Loucy (cell line): ENCODE data around the gene BICD2.
A peak's percentile ranks its signal among the peaks of the same experiment; 100 is the strongest.
"Not testable (repeated sequence)": the region's sequence is repeated elsewhere in the genome, so short reads cannot be mapped to it uniquely, and the experiment has no call there.

Experiments
- H2AFZ ChIP-seq: fragments of 200-600 bp; sonication (generic); 2 replicates; pipeline ENCODE4 v1.6.0; 2016; ENCODE audit warnings: antibody characterized with exemption, mild to moderate bottlenecking, low read length, moderate library complexity
- H3F3A ChIP-seq: fragments of 200-600 bp; 2 replicates; pipeline ENCODE4 v1.6.0; 2016; ENCODE audit warnings: antibody characterized with exemption, low read depth, mild to moderate bottlenecking
- H3K27me3 ChIP-seq: fragments of 200-600 bp; sonication (generic); 2 replicates; pipeline ENCODE4 v1.6.1; 2014; ENCODE audit warnings: low read length, mild to moderate bottlenecking; ENCODE audit not compliant: insufficient read depth, poor library complexity, severe bottlenecking
- H3K36me3 ChIP-seq: fragments of 200-600 bp; sonication (generic); 2 replicates; pipeline ENCODE4 v1.6.1; 2016; ENCODE audit warnings: low read length; ENCODE audit not compliant: insufficient read depth
- H3K4me1 ChIP-seq: fragments of 200-600 bp; sonication (generic); 2 replicates; pipeline ENCODE4 v1.5.1; 2014; ENCODE audit warnings: low read length, mild to moderate bottlenecking; ENCODE audit not compliant: insufficient read depth, poor library complexity, severe bottlenecking
- H3K4me2 ChIP-seq: fragments of 200-600 bp; sonication (generic); 2 replicates; pipeline ENCODE4 v1.6.0; 2014; ENCODE audit warnings: antibody characterized with exemption, low read length, low read depth, mild to moderate bottlenecking; ENCODE audit not compliant: poor library complexity, severe bottlenecking
- H3K4me3 ChIP-seq: fragments of 200-600 bp; sonication (generic); 2 replicates; pipeline ENCODE4 v1.5.1; 2014; ENCODE audit warnings: low read length, mild to moderate bottlenecking, mixed read lengths; ENCODE audit not compliant: poor library complexity, severe bottlenecking
- H3K79me2 ChIP-seq: fragments of 200-600 bp; sonication (generic); 2 replicates; pipeline ENCODE4 v1.6.1; 2014; ENCODE audit warnings: low read length; ENCODE audit not compliant: insufficient read depth
- H3K9ac ChIP-seq: fragments of 200-600 bp; sonication (generic); 2 replicates; pipeline ENCODE4 v1.6.0; 2014; ENCODE audit warnings: mild to moderate bottlenecking, low read depth, low read length, moderate library complexity; ENCODE audit not compliant: poor library complexity, severe bottlenecking
- H3K9me2 ChIP-seq: fragments of 200-600 bp; sonication (generic); replicated peaks from 2 replicates; pipeline ENCODE4 v1.6.1; 2016; ENCODE audit warnings: low read depth, low read length, mixed read lengths
- H3K9me3 ChIP-seq: fragments of 200-600 bp; sonication (generic); 2 replicates; pipeline ENCODE4 v1.6.1; 2014; ENCODE audit warnings: mild to moderate bottlenecking, antibody characterized with exemption, low read length, low read depth; ENCODE audit not compliant: insufficient read depth
- H4K20me1 ChIP-seq: fragments of 200-600 bp; sonication (generic); 2 replicates; pipeline ENCODE4 v1.6.0; 2014; ENCODE audit warnings: antibody characterized with exemption, low read length, mild to moderate bottlenecking; ENCODE audit not compliant: insufficient read depth, poor library complexity, severe bottlenecking
- EZH2phosphoT487 ChIP-seq: fragments of 200-600 bp; IDR thresholded peaks from 2 replicates; pipeline ENCODE4 v1.6.1; 2018; ENCODE audit warnings: antibody characterized with exemption, mild to moderate bottlenecking, moderate library complexity, borderline replicate concordance
- TF ChIP-seq, protein P1 (sequence below): fragments of 200-600 bp; sonication (generic); conservative IDR thresholded peaks from 2 replicates; pipeline ENCODE4 v1.5.1; 2014; ENCODE audit warnings: mild to moderate bottlenecking, antibody characterized with exemption, low read length

BICD2 gene

DNA sequence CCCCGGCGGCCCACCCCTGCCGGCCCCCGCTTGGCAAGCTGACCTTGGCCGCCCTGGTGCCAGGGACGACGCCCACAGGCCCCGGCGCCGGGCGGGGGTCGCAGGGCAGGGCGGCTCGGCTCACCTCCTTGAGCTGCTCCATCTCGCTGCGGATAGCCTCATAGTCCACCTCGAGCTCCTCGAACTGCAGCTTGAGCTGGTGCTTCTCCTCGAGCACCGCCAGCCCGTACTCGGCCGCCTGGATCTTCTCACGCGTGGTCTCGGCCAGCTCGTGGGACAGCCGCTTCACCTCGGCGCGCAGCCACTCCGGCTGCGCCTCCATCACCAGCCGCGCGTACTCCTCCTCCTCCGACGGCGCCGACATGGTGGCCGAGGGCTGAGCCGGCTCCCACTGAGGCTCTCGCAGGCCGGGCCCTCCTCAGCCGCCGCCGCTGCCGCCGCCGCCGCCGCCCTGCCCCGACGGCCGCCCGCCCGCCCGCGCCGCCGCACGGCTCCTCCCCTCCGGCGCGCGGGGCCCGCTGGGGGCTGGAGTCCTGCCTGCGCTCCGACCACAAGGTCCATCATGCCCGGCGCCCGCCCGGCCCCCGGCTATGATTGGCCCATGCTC lies at the start of gene BICD2:
Gene BICD2, minus strand, starts transcription at position 453 of the 607 bp plus-strand sequence. Its CDS starts 89 bp downstream, at position 364.
- no peaks in the 10 kb centered on the region for H3K9me2 ChIP-seq
- TF ChIP-seq, protein P1, sequence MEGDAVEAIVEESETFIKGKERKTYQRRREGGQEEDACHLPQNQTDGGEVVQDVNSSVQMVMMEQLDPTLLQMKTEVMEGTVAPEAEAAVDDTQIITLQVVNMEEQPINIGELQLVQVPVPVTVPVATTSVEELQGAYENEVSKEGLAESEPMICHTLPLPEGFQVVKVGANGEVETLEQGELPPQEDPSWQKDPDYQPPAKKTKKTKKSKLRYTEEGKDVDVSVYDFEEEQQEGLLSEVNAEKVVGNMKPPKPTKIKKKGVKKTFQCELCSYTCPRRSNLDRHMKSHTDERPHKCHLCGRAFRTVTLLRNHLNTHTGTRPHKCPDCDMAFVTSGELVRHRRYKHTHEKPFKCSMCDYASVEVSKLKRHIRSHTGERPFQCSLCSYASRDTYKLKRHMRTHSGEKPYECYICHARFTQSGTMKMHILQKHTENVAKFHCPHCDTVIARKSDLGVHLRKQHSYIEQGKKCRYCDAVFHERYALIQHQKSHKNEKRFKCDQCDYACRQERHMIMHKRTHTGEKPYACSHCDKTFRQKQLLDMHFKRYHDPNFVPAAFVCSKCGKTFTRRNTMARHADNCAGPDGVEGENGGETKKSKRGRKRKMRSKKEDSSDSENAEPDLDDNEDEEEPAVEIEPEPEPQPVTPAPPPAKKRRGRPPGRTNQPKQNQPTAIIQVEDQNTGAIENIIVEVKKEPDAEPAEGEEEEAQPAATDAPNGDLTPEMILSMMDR = no peak
- no peak for TF ChIP-seq EZH2phosphoT487
- peak within 1 kb of the TSS; percentile 93 for H3K4me3 ChIP-seq
- H3K36me3 ChIP-seq = no peaks in the 10 kb centered on the region
- H3K9ac ChIP-seq = peak within 1 kb of the TSS; percentile 97
- H3K4me1 ChIP-seq = peaks cover 49% of the 10 kb centered on the region
- peak within 1 kb of the TSS; percentile 99 for H3K4me2 ChIP-seq
- H4K20me1 ChIP-seq = peaks cover 48% of the 10 kb centered on the region
- H3K9me3 ChIP-seq = no peaks in the 10 kb centered on the region
- H3K27me3 ChIP-seq = no peaks in the 10 kb centered on the region
- peak within 1 kb of the TSS; percentile 94 for H2AFZ ChIP-seq
- 0 out of 2 replicates have a peak, but pooled peaks cover 2% of the 10 kb centered on the region for H3F3A ChIP-seq
- peaks cover 51% of the 10 kb centered on the region for H3K79me2 ChIP-seq

DNA sequence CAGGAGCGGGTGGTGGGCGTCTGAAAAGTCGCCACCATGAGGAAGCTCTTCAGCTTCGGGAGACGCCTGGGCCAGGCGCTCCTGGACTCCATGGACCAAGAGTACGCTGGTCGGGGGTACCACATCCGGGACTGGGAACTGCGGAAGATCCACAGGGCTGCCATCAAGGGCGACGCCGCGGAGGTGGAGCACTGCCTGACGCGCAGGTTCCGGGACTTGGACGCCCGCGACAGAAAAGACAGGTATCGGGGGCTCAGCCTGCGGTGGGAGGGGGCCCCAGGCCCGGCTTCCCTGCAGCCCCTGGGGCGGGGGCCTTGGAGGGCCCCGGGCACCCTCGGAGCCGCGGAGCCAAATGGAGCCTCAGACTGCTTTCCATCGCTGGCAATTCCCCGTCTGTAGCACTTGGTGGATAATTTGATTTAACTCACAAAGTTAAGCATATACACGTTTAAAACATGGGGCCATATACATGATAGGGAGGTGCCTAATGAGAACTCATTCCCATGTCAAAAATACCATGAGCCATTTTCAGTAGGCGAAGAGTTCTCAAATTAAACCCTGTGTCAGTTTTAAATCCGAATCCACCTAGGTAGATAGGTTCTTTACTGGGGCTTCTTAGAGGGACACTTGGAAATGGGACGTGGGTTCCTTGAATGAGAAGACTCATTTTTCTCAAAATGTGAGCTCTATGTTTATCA lies 45.1 kb upstream of the BICD2 start:
- not testable (repeated sequence) for H3K9ac ChIP-seq, H3K9me3 ChIP-seq, H3K4me3 ChIP-seq, H4K20me1 ChIP-seq, H3F3A ChIP-seq, H2AFZ ChIP-seq, H3K4me1 ChIP-seq, H3K79me2 ChIP-seq, H3K36me3 ChIP-seq, H3K9me2 ChIP-seq, H3K4me2 ChIP-seq
- H3K27me3 ChIP-seq = peaks cover 18% of the 10 kb centered on the region

DNA sequence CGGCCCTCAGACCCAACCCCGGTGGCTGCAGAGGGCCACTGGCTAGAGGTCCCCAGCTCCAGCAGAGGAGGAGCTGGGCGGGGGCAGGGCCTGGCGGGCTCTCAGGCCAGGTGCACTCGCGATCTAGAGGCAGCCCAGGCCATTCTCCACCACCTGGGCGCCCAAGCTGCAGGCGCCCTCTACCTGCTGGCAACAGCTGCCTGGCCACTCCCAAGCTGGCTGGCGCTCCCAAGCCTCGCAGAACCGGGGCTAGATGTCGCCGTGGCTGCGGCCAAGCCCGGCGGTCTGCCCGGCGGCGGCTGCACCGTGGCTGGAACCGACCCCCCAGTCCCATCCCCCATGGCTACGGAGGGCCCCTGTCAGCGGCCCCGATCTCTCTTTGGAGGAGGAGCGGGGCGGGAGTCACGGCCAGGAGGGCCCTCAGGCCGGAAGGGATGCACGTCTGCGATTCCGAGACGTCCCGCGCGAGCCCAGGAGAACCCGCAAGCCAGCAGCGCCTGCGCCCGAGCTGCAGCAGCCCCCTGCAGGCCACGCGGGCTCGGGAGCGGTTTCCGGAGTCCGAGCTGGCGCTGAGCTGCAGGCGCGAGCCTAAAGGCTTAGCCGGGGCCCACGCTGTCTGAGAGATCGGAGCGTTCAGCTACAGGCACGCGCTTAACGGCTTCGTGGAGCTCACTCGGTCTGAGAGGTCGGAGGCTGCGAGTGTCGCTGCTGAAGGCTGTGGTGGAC lies 44.3 kb upstream of the BICD2 start:
- H4K20me1 ChIP-seq = no peaks in the 10 kb centered on the region
- H3K9me3 ChIP-seq = no peaks in the 10 kb centered on the region
- H3K9me2 ChIP-seq = no peaks in the 10 kb centered on the region
- no peak overlapping the region for H2AFZ ChIP-seq
- H3K79me2 ChIP-seq = no peaks in the 10 kb centered on the region
- no peak overlapping the region for H3K4me3 ChIP-seq
- H3K4me1 ChIP-seq = peaks cover 9% of the 10 kb centered on the region
- H3K27me3 ChIP-seq = peaks cover 18% of the 10 kb centered on the region
- no peak overlapping the region for H3K9ac ChIP-seq
- H3K36me3 ChIP-seq = no peaks in the 10 kb centered on the region
- TF ChIP-seq, protein P1 = no peak
- no peak for TF ChIP-seq EZH2phosphoT487
- no peaks in the 10 kb centered on the region for H3F3A ChIP-seq
- H3K4me2 ChIP-seq = no peak overlapping the region
